Osteocyte (in vitro differentiated cells): Measurements from ENCODE around the gene NHS. TPM values are rescaled to one million over a fixed set of nuclear protein-coding genes. Genes with fewer than 3 reads are reported as not detected.

Experiments
- DNase-seq: peaks from one replicate; pipeline ENCODE4 v3.0.0; 2021; ENCODE audit warnings: mixed read lengths; ENCODE audit not compliant: unreplicated experiment; ENCODE audit errors: extremely low spot score
- H3K27ac Mint-ChIP-seq: one replicate; pipeline ENCODE4 v1.8.0; 2021; ENCODE audit warnings: mild to moderate bottlenecking, mixed read lengths; ENCODE audit not compliant: unreplicated experiment
- H3K27me3 Mint-ChIP-seq: one replicate; pipeline ENCODE4 v1.8.0; 2021; ENCODE audit warnings: mixed read lengths; ENCODE audit not compliant: unreplicated experiment
- H3K36me3 Mint-ChIP-seq: one replicate; pipeline ENCODE4 v1.8.0; 2021; ENCODE audit warnings: mixed read lengths; ENCODE audit not compliant: unreplicated experiment
- H3K4me1 Mint-ChIP-seq: one replicate; pipeline ENCODE4 v1.8.0; 2021; ENCODE audit warnings: mixed read lengths; ENCODE audit not compliant: unreplicated experiment
- H3K4me3 Mint-ChIP-seq: one replicate; pipeline ENCODE4 v1.8.0; 2021; ENCODE audit warnings: mild to moderate bottlenecking, moderate library complexity, mixed read lengths; ENCODE audit not compliant: unreplicated experiment
- H3K9me3 Mint-ChIP-seq: one replicate; pipeline ENCODE4 v1.8.0; 2021; ENCODE audit warnings: mixed read lengths; ENCODE audit not compliant: unreplicated experiment
- CTCF ChIP-seq: fragments of 200-600 bp; sonication (generic); IDR thresholded peaks from 2 replicates; pipeline ENCODE4 v1.5.0; 2021; ENCODE audit warnings: antibody characterized with exemption, mild to moderate bottlenecking, moderate library complexity
- total RNA-seq: library from RNA; stranded (reverse); gene quantifications from 2 replicates; pipeline ENCODE4 v1.2.1, GENCODE V29; 2021

The NHS gene
- total RNA-seq, 1 donor from 2014 or later: 4.3 TPM

DNA sequence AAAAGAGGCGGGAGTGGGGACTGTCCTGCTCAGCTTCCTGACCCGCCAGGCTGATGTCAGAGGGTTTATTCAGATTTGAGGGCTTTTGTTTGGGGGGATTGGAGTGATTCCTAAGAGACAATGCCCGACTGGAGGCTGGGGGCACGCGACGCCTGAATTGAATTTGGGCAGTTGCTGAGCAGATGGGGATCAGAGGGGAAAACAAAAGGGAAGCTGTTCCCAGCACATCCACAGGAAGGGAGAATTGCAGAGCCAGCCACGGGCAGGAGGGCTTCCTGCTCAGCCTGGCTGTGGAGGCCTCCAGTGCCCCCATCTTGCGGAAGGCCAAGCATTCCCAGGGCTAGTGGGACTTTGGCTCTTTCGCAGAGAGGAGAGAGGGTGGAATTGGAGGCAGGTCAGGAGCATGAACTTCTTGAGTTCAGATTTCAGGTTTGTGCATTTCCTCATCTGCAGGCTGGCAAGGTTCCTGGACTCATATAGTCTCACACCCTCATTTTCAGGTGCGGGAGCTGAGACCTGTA is 162.8 kb downstream of the NHS start:
- Mint-ChIP-seq H3K4me3 (no peak overlapping the region), H3K27ac (no peak overlapping the region), H3K9me3 (no peaks in the 10 kb centered on the region), H3K4me1 (no peaks in the 10 kb centered on the region), H3K36me3 (no peaks in the 10 kb centered on the region), H3K27me3 (peaks cover 6% of the 10 kb centered on the region)
- no peak for DNase-seq
- no peak for TF ChIP-seq CTCF

DNA sequence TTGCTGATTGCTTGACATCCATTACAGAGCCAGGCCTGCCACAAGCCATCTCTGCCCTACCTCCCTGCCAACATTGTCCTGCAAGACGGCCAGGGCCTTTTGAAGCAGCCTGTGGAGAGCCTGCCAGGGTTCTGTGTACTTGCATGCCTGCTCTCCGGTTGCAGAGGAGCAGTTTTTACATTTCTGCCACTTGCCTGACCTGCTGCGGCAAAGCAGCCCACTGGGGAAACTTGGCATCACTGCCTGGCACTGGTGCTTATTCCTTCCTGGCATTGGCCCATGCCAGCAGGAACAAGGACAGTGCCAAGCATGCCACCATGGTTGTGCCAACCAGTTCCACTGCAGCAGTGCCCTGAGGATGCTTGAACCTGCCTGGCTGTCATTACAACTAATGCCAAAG is 167.1 kb downstream of the NHS start:
- H3K4me1 Mint-ChIP-seq: peaks cover 4% of the 10 kb centered on the region
- H3K36me3 Mint-ChIP-seq: no peaks in the 10 kb centered on the region
- no peak overlapping the region for H3K27ac Mint-ChIP-seq
- peaks cover 8% of the 10 kb centered on the region for H3K27me3 Mint-ChIP-seq
- no peak overlapping the region for H3K4me3 Mint-ChIP-seq
- no peaks in the 10 kb centered on the region for H3K9me3 Mint-ChIP-seq
- no peak for TF ChIP-seq CTCF
- no peak for DNase-seq

GRCh38 chrX:17544821-17545220 is 169.8 kb downstream of the NHS start:
- Mint-ChIP-seq H3K36me3 (no peaks in the 10 kb centered on the region), H3K4me1 (peaks cover 17% of the 10 kb centered on the region), H3K4me3 (no peak overlapping the region), H3K27me3 (peaks cover 2% of the 10 kb centered on the region), H3K9me3 (no peaks in the 10 kb centered on the region), H3K27ac (no peak overlapping the region)
- TF ChIP-seq CTCF: no peak
- no peak for DNase-seq

GRCh38 chrX:17546356-17546755 is 171.4 kb downstream of the NHS start:
- Mint-ChIP-seq H3K27me3 (peaks cover 2% of the 10 kb centered on the region), H3K4me1 (peaks cover 17% of the 10 kb centered on the region), H3K9me3 (no peaks in the 10 kb centered on the region), H3K27ac (no peak overlapping the region), H3K36me3 (no peaks in the 10 kb centered on the region), H3K4me3 (no peak overlapping the region)
- TF ChIP-seq CTCF: no peak
- DNase-seq: no peak

DNA sequence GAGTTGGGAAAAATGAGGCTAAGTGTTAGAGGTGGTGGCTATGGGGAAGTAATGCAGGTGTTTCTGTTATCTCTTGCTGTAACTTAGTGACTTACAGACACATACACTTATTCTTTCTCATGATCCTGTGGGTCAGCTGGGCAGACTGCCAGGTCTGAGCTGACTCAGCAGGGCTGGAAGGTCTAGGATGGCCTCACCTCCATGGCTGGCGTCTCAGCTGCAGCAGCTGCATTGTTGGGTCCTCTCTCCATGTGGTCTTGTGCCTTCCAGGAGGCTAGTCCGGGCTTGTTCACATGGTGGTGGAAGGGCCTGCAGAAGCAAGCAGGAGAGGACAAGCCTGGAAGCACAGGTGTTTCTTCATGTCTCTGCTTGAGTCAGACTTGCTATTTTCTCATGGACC is 172.7 kb downstream of the NHS start:
- Mint-ChIP-seq H3K4me3 (no peak overlapping the region), H3K4me1 (peaks cover 17% of the 10 kb centered on the region)
- no peak for TF ChIP-seq CTCF

More for the DNA sequence above, 172.7 kb downstream of the NHS start:
- no peak overlapping the region for H3K27ac Mint-ChIP-seq
- no peak for DNase-seq
- H3K36me3 Mint-ChIP-seq: no peaks in the 10 kb centered on the region
- H3K9me3 Mint-ChIP-seq: no peaks in the 10 kb centered on the region
- peaks cover 2% of the 10 kb centered on the region for H3K27me3 Mint-ChIP-seq
